Heart right ventricle (tissue), 16 donors: Measurements from ENCODE around the gene MRGPRD. TPM values are rescaled to one million over a fixed set of nuclear protein-coding genes. Genes with fewer than 3 reads are reported as not detected.

Experiments
- ATAC-seq, 8 donors: fragments of 200-7000 bp; cut with Tn5 transposase; one replicate each; pipeline ENCODE4 v1.9.1; 2020; ENCODE audit warnings: mild to moderate bottlenecking in 8 of 8, moderate library complexity in 8 of 8, moderate number of reproducible peaks in 1 of 8
- DNase-seq, 2 donors: peaks; one replicate each; pipeline ENCODE4 v3.0.0-alpha.2; 2020
- H3K27ac ChIP-seq, 10 donors: fragments of 200-600 bp; sonication (generic) in 2 of 10; one replicate each; pipeline versions ENCODE4 v1.5.0 to v1.8.0; 2020 to 2022; ENCODE audit warnings: mild to moderate bottlenecking in 3 of 10
- H3K27me3 ChIP-seq, 7 donors: fragments of 200-600 bp; one replicate each; pipeline ENCODE4 v1.8.0; 2021 to 2022; ENCODE audit warnings: mild to moderate bottlenecking in 2 of 7
- H3K36me3 ChIP-seq, 9 donors: fragments of 200-600 bp; sonication (generic) in 1 of 9; one replicate each; pipeline versions ENCODE4 v1.5.0 to v1.8.0; 2020 to 2022; ENCODE audit warnings: mild to moderate bottlenecking in 2 of 9
- H3K4me1 ChIP-seq, 9 donors: fragments of 200-600 bp; sonication (generic) in 1 of 9; one replicate each; pipeline versions ENCODE4 v1.5.0 to v1.8.0; 2020 to 2022; ENCODE audit warnings: mild to moderate bottlenecking in 4 of 9
- H3K4me3 ChIP-seq, 10 donors: fragments of 200-600 bp; sonication (generic) in 2 of 10; one replicate each; pipeline versions ENCODE4 v1.5.0 to v1.8.0; 2020 to 2022; ENCODE audit warnings: mild to moderate bottlenecking in 7 of 10, moderate library complexity in 2 of 10
- H3K9me3 ChIP-seq, 11 donors: fragments of 200-600 bp in 10 of 11; sonication (generic) in 2 of 11; one replicate each; pipeline versions ENCODE4 v1.5.0 to v1.8.0; 2013 to 2022; ENCODE audit warnings: mild to moderate bottlenecking in 2 of 11, control low read depth in 1 of 11, moderate library complexity in 1 of 11
- WGBS, 2 donors: extraction: QIAGEN DNeasy Blood & Tissue Kit; methylation state at CpG; one replicate each; pipeline ENCODE4 v1.1.7; 2013; ENCODE audit warnings: inconsistent platforms in 1 of 2; 5-methylcytosine and 5-hydroxymethylcytosine counted together
- intact Hi-C, 10 donors: fragments of 100-400 bp; cut with DNase I; formaldehyde crosslinking; loops; one replicate each; pipeline versions ENCODE4 v1.11.1 to v1.14.2; 2022
- polyA plus RNA-seq, 2 donors: library from polyadenylated mRNA; stranded (reverse); fragments of 200-250 nt; gene quantifications; one replicate each; pipeline ENCODE4 v1.2.3, GENCODE V29; 2013
- total RNA-seq, 10 donors: library from RNA; stranded (reverse); fragmentation: NEBNext Ultra II Directional in 3 of 10; extraction: Animal tissue kit (Norgen Biotek cat#: 25700) in 3 of 10; gene quantifications; one replicate each; pipeline versions ENCODE4 v1.2.1 to v1.2.4, GENCODE V29; 2021 to 2023
- TF ChIP-seq, protein P1 (sequence below), 9 donors: fragments of 200-600 bp; sonication (generic) in 2 of 9; IDR thresholded peaks; one replicate each; pipeline versions ENCODE4 v1.5.0 to v1.8.0; 2021 to 2022; ENCODE audit warnings: antibody characterized with exemption in 9 of 9, mild to moderate bottlenecking in 5 of 9, moderate library complexity in 1 of 9
- donor health status: Arrhythmogenic right ventricular cardiomyopathy.
- donor health status: ischemic (EF 13 %, LVEDD 7.1; RV severe dilation, severe dysfunction).
- donor health status: healthy with polysubstance abuse.
- donor health status: DM: no; HTN: yes; CAD: no.
- donor health status: DM: no; HTN: no; CAD: no.
- donor health status: ischemic (EF 25% LVEDD 6.9; RV normal size, moderate dysfunction).
- donor health status: ischemic (EF 25% LVEDD 5.7; RV mildly dilated, moderate dysfunction).
- donor health status: healthy.
- donor health status: DM: yes; HTN: yes; CAD: no.
- donor health status: Ischemic cardiomyopathy.
- donor health status: ischemic (EF 35%, LVEDD 5.7; RV mildly dilated, moderate dysfunction).
- donor health status: nonischemic (EF 11% LVEDD 7.7; RV severe dilation, severe dysfunction).
- donor health status: DM: yes; HTN: yes; CAD: no.
- donor health status: PGD.
- donor health status: ischemic (EF 29% LVEDD 5.4; RV normal size, mild dysfunction).
- donor health status: nonischemic (EF 23%, LVEDD 6.1; RV moderate dilation, normal function).

Gene MRGPRD
- total and polyA plus RNA-seq, 12 donors, result not detected

DNA sequence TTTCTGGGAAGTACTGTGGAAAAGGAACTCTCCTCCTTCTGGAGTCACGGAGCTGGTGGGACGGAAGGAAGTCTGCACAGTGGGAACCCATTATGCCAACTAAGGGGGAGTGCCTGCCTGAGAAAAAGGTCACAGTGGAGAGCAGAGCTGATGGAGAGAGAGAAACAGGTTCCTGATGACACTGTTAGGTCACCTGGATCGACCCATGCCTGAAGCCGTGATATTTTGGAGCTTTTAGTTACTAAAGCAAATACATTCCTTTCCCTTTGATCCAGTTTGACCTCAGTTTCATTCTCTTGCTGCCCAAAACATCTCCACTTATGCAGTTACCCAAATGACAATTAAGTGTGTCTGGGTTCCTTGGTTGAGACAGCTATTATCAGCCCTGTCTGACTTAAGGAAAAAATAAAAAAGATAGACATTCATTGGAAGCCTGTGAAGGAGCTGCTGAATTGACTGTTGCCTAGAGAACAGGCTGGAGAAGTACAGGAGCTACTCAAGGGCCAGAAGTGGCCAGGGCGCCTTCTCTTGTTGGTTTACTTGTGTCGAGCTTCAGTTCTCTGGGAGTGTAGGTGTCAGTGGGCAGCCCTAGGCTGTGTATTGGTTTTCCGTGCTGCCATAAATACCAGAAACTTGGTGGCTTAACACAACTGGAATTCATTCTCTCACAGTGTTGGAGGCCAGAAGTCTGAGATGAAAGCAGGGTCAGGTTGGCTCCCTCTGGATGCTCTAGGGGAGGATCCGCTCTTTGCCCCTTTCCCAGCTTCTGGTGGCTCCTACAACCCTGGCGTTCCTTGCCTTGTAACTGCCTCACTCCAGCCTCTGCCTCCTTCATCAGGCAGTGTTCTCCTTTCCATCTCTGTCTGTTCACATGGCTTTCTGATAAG is 13.6 kb downstream of the MRGPRD start:
- intact Hi-C loops, result no loop called here
- TF ChIP-seq, protein P1, sequence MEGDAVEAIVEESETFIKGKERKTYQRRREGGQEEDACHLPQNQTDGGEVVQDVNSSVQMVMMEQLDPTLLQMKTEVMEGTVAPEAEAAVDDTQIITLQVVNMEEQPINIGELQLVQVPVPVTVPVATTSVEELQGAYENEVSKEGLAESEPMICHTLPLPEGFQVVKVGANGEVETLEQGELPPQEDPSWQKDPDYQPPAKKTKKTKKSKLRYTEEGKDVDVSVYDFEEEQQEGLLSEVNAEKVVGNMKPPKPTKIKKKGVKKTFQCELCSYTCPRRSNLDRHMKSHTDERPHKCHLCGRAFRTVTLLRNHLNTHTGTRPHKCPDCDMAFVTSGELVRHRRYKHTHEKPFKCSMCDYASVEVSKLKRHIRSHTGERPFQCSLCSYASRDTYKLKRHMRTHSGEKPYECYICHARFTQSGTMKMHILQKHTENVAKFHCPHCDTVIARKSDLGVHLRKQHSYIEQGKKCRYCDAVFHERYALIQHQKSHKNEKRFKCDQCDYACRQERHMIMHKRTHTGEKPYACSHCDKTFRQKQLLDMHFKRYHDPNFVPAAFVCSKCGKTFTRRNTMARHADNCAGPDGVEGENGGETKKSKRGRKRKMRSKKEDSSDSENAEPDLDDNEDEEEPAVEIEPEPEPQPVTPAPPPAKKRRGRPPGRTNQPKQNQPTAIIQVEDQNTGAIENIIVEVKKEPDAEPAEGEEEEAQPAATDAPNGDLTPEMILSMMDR (IDR thresholded peaks at IDR 0.05), result no peak
- 93 to 95% methylated on average over 9 of the region's 9 CpGs for WGBS, 2 donors
- Histone ChIP-seq H3K36me3 (no peaks in the 10 kb centered on the region), H3K27ac (no peak overlapping the region), H3K4me3 (no peak overlapping the region), H3K4me1 (no peaks in the 10 kb centered on the region), H3K9me3 (no peaks in the 10 kb centered on the region), H3K27me3 (peaks cover 0 to 14% (median 0%) of the 10 kb centered on the region in 7 donors)
- DNase-seq (no peak), ATAC-seq (peak in 1 of 8 donors; percentile 38)

DNA sequence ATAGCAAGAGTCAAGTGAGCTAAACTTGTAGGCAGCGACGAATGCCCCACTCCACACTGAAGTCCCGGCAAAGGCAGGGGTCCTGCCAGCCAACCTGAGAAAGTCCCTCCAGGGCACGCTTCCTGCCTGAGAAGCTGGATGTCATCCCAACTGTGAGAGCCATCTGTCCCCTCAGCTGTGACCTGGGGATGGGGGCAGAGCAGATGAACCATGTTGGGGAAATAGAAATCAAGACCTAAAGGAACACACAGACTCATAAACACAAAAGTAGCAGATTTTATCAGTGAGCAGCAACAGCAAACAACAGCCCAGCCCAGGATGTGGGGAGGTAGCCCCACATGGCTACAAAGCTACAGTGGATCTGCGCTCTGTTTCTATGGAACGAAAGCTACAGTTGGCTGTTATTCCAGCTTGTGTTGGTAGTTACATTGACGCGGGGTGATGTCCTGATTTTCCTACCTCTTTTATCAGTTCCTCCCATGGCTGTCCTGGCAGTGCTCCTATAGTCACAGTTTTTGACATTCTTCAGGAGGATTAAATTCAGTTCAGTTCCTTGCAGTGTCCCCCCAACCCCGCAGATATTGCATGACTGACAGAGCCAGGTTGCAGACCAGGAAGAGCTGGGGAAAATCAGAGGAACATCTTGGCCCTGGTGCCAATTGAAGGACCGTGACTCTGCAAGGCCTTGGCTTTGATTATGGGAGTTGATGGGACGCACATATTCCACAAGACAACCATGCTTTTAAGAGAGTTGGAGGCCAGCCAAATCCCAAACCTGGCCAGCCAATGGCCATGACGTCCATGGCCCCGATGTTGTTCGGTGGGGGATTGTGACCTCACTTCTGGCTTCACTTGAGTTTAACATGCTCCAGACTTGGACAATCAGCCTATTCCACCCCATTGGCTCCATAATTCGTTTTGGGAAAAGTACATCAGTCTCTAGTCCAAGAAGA is 14.6 kb downstream of the MRGPRD start:
- H3K27ac ChIP-seq, result no peak overlapping the region
- H3K4me1 ChIP-seq, result no peaks in the 10 kb centered on the region
- no peak for DNase-seq
- TF ChIP-seq, protein P1 (IDR thresholded peaks at IDR 0.05), result no peak
- WGBS, 2 donors, result 80 to 87% methylated on average over 15 of the region's 15 CpGs
- H3K36me3 ChIP-seq, result no peaks in the 10 kb centered on the region
- H3K4me3 ChIP-seq, result no peak overlapping the region
- H3K27me3 ChIP-seq, result peaks cover 0 to 11% (median 0%) of the 10 kb centered on the region in 7 donors
- intact Hi-C loops, result no loop called here
- H3K9me3 ChIP-seq, result no peaks in the 10 kb centered on the region
- peak in 1 of 8 donors; percentile 52 for ATAC-seq

DNA sequence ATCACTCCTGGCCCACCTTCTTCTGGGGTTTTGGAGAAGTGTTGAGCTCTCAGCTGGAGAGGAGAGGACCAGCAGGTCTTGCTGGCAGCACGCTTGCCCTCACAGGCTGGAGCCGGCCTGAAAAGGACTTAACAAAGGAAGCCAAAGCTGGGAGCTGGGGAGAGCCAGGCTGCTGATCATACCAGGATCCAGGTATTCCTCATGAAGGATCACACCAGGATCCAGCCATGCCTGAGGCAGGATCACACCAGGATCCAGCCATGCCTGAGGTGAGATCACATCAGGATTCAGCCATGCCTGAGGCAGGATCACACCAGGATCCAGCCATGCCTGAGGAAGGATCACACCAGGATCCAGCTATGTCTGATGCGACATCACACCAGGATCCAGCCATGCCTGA is 17.0 kb downstream of the MRGPRD start:
- ATAC-seq (peak in 4 of 8 donors; percentile 59 to 78 (median 66)), DNase-seq (no peak)
- WGBS, 2 donors, result 74 to 87% methylated on average over 3 of the region's 3 CpGs
- H3K4me3 ChIP-seq, result no peak overlapping the region
- no peak overlapping the region for H3K27ac ChIP-seq
- no peaks in the 10 kb centered on the region for H3K27me3 ChIP-seq
- H3K36me3 ChIP-seq, result no peaks in the 10 kb centered on the region
- intact Hi-C loops, result no loop called here
- no peaks in the 10 kb centered on the region for H3K4me1 ChIP-seq
- TF ChIP-seq, protein P1 (IDR thresholded peaks at IDR 0.05), result no peak
- no peaks in the 10 kb centered on the region for H3K9me3 ChIP-seq

DNA sequence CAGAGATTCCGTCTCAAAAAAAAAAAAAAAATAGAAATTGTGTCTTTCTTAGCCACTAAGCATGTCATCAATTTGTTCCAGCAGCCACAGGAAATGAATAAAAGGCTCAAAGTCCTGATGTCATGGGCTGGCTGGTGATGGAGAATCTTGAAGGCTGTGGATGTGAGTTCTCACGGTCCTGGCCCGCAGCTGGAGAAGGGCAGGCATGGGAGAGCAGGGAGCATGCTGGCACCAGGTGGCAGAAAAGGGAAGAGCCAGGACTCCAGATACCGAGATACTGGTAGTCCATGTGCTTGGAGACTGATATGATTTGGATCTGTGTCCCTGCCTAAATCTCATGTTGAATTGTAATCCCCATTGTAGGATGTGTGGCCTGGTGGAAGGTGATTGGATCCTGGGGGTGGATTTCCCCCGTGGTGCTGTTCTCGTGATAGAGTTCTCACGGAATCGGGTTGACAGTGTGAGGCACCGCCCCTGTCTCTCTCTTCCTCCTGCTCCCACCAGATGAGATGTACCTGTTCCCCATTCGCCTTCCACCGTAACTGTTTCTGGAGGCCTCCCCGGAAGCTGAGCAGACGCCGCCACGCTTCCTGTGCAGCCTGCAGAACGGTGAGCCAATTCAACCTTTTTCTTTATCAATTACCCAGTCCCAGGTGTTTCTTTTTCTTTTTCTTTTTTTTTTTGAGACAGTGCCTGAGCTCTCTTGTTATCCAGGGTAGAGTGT is 18.1 kb downstream of the MRGPRD start:
- DNase-seq, result no peak

More for the DNA sequence above, 18.1 kb downstream of the MRGPRD start:
- H3K9me3 ChIP-seq, result peaks cover 0 to 6% (median 0%) of the 10 kb centered on the region in 11 donors
- H3K27me3 ChIP-seq, result no peaks in the 10 kb centered on the region
- TF ChIP-seq, protein P1 (IDR thresholded peaks at IDR 0.05), result no peak
- no peaks in the 10 kb centered on the region for H3K36me3 ChIP-seq
- intact Hi-C loops, result no loop called here
- H3K4me1 ChIP-seq, result no peaks in the 10 kb centered on the region
- no peak overlapping the region for H3K27ac ChIP-seq
- no peak for ATAC-seq
- no peak overlapping the region for H3K4me3 ChIP-seq
- WGBS, 2 donors, result 81 to 85% methylated on average over 16 of the region's 16 CpGs
